ENCODE measurements around the gene ANKH.

- no peak for TF ChIP-seq CTCF (IDR thresholded peaks at IDR 0.05 in 2 of 3, conservative IDR thresholded peaks at IDR 0.05 in 1 of 3; ENCODE audit: borderline replicate concordance in 1 of 3, insufficient read depth in 1 of 3, low read depth in 2 of 3, low read length in 2 of 3)
- no peak for TF ChIP-seq POLR2AphosphoS5 (IDR thresholded peaks at IDR 0.05; ENCODE audit: low read depth, low read length)
- TF ChIP-seq TCF7L2 (IDR thresholded peaks at IDR 0.05; ENCODE audit: borderline replicate concordance, extremely low read depth, insufficient read depth, insufficient read length): no peak
- TF ChIP-seq ZNF274 (IDR thresholded peaks at IDR 0.05; ENCODE audit: low read depth, low read length): no peak
- no peak for TF ChIP-seq EZH2phosphoT487 (IDR thresholded peaks at IDR 0.05; ENCODE audit: borderline replicate concordance)
- TF ChIP-seq POLR2A (IDR thresholded peaks at IDR 0.05; ENCODE audit: borderline replicate concordance, extremely low read depth, insufficient read depth, insufficient read length): no peak
- no peak for TF ChIP-seq ZBTB33 (IDR thresholded peaks at IDR 0.05; ENCODE audit: extremely low read depth, insufficient replicate concordance, low read length)
These were observed 117.6 kb downstream of the ANKH start for GRCh38 chr5:14753947-14754346.
